Muscle of leg (tissue), 11 donors: ENCODE measurements around the gene NOTCH3. TPM values are rescaled to one million over a fixed set of nuclear protein-coding genes. Genes with fewer than 3 reads are reported as not detected.

Source experiments
- DNase-seq: peaks from one replicate; pipeline ENCODE4 v3.0.0; 2013
- H3K27ac ChIP-seq: one replicate; pipeline ENCODE4 v1.5.1; 2013; ENCODE audit warnings: mild to moderate bottlenecking, low read length, control low read depth
- H3K27me3 ChIP-seq: one replicate; pipeline ENCODE4 v1.6.1; 2013; ENCODE audit warnings: low read length; ENCODE audit not compliant: control insufficient read depth, insufficient read depth
- H3K36me3 ChIP-seq: one replicate; pipeline ENCODE4 v1.6.1; 2013; ENCODE audit warnings: low read length; ENCODE audit not compliant: control insufficient read depth, insufficient read depth
- H3K4me1 ChIP-seq: one replicate; pipeline ENCODE4 v1.6.1; 2013; ENCODE audit warnings: low read length; ENCODE audit not compliant: control insufficient read depth, insufficient read depth
- H3K4me3 ChIP-seq: one replicate; pipeline ENCODE4 v1.5.1; 2013; ENCODE audit warnings: low read length, control low read depth
- H3K9me3 ChIP-seq: replicated peaks from 2 replicates; pipeline ENCODE4 v1.6.1; 2013; ENCODE audit warnings: low read depth, low read length; ENCODE audit not compliant: control insufficient read depth
- WGBS: methylation state at CpG from one replicate; pipeline ENCODE4 v1.1.5; 2013; ENCODE audit warnings: missing lambda C conversion rate; ENCODE audit not compliant: insufficient coverage; 5-methylcytosine and 5-hydroxymethylcytosine counted together
- polyA plus RNA-seq, 8 donors: library from polyadenylated mRNA; unstranded; fragments of 120-200 nt; gene quantifications; one replicate each; pipeline versions ENCODE4 v1.2.1 to v1.2.3, GENCODE V29; 2013; ENCODE audit warnings: inconsistent platforms in 1 of 8, low replicate concordance in 1 of 8; ENCODE audit not compliant: insufficient read length in 8 of 8, insufficient read depth in 1 of 8
- total RNA-seq: library from RNA; stranded (reverse); fragments of 120-200 nt; gene quantifications from one replicate; pipeline ENCODE4 v1.2.4, GENCODE V29; 2013

NOTCH3 gene
- total and polyA plus RNA-seq, 9 donors = 63.1 to 241 (median 181) TPM

DNA sequence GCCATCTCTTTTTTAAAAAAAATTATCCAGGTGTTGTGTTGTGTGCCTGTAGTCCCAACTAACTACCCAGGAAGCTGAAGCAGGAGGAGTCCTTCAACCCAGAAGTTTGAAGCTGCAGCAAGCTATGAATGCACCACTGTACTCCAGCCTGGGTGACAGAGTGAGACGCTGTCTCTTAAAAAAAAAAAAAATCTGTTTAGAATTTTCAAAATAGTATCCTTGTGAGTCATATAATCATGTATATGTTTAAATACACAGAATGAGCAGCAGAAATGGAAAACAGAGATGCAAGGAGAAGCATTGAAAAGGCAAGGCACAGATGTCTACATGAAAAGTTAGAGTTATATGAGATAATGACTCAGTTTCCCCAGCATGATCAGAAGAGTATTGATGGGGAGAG lies 62.4 kb downstream of the NOTCH3 start:
- WGBS = no CpG with 5 or more reads among the region's 1 CpG
- DNase-seq = no peak

DNA sequence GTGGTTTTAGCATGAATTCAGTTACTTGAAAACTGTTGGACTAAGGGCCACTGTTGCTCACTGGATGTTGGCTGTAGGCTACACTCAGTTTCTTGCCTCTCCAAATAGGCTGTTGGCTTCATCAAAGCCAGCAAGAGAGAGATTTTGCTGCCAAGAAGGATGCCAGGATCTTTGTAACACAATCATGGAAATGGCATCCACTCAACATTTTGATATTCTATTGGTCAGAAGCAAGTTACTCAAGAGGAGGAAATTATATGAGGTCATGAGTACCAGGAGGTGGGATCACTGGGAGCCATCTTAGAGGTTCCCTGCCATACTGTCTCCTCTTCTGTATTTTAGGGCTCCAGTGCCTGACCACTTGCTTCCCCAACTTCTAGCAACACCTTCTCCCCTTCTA lies 63.0 kb downstream of the NOTCH3 start:
- DNase-seq = no peak
- no peak overlapping the region for H3K4me3 ChIP-seq
- H3K9me3 ChIP-seq = peaks cover 8% of the 10 kb centered on the region
- no peaks in the 10 kb centered on the region for H3K27me3 ChIP-seq
- H3K4me1 ChIP-seq = no peaks in the 10 kb centered on the region
- H3K36me3 ChIP-seq = no peaks in the 10 kb centered on the region
- no peak overlapping the region for H3K27ac ChIP-seq

More for the DNA sequence above, 62.4 kb downstream of the NOTCH3 start:
- H3K27ac ChIP-seq = no peak overlapping the region
- H3K27me3 ChIP-seq = no peaks in the 10 kb centered on the region
- no peak overlapping the region for H3K4me3 ChIP-seq
- no peaks in the 10 kb centered on the region for H3K4me1 ChIP-seq
- no peaks in the 10 kb centered on the region for H3K36me3 ChIP-seq
- peaks cover 8% of the 10 kb centered on the region for H3K9me3 ChIP-seq

DNA sequence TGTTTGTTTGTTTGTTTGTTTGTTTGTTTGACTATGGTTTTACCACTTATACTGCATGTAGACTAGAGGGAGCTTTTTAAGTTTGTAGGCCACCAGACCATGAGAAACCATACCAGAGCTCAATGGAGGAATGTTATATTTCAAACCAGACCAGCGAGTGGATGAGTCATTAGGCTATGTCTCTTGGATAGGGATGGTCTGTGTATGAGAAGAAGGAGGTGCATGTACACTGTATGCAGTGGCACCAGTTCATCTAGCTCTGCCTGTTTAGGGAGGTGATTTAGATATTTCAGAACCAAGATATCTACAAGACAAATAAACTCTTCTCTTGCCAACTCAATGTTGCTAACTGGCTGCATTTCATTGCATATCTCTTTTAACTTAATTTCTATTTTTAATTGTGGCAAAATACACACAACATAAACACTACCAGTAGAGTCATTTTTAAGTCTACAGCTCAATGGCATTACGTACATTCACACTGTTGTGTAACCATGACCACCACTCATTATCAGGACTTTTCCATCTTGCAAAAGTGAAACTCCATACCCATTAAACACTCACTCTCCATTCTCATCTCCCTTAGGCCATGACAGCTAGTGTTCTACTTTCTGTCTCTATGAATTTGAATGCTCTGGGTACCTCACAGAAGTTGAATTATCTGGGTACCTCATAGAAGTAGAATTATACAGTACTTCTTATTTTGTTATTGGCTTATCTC lies 64.4 kb downstream of the NOTCH3 start:
- H3K9me3 ChIP-seq = peaks cover 8% of the 10 kb centered on the region

DNA sequence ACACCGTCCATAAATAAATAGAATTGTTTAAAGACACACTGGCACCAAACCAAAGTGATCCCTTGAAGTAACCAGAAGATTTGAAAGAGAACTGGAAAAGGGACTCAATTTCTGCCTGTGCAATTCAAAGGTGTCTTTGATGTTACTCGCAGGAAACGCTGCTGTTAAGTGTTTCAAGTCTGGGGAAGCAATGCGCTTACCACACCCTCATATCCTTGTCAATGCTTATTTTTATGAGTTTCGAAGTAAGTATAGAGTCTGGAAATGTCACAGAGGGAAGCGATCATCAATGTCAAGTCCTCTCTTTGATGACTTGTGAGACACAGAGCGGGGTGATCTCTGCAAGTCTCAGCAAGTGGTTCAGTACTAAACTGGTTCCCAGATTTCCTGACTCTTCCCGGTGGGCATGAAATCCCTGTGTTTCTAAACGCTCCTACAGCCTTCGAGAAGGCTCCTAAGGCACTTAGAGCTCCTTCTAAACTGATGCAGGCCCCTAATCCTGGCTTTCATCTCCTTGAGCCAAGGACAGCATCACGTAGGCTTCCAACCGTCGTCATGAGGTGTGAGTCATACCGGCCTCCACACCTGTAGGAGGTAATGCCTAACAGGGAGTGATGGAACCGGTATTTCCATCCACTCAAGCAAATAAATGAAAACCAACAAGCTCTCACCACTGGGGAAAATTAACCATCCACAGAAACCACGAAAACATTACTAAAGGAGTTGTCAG lies 70.8 kb downstream of the NOTCH3 start:
- H3K36me3 ChIP-seq = no peaks in the 10 kb centered on the region
- peaks cover 6% of the 10 kb centered on the region for H3K4me1 ChIP-seq
- DNase-seq = no peak
- H3K27ac ChIP-seq = no peak overlapping the region
- no peaks in the 10 kb centered on the region for H3K27me3 ChIP-seq
- 40% methylated on average over 7 of the region's 16 CpGs for WGBS
- H3K9me3 ChIP-seq = no peaks in the 10 kb centered on the region
- H3K4me3 ChIP-seq = no peak overlapping the region

More for the DNA sequence above, 64.4 kb downstream of the NOTCH3 start:
- no peak overlapping the region for H3K4me3 ChIP-seq
- no peak for DNase-seq
- no peaks in the 10 kb centered on the region for H3K27me3 ChIP-seq
- H3K4me1 ChIP-seq = no peaks in the 10 kb centered on the region
- no peak overlapping the region for H3K27ac ChIP-seq
- H3K36me3 ChIP-seq = no peaks in the 10 kb centered on the region
- 78% methylated on average over 1 of the region's 2 CpGs for WGBS

DNA sequence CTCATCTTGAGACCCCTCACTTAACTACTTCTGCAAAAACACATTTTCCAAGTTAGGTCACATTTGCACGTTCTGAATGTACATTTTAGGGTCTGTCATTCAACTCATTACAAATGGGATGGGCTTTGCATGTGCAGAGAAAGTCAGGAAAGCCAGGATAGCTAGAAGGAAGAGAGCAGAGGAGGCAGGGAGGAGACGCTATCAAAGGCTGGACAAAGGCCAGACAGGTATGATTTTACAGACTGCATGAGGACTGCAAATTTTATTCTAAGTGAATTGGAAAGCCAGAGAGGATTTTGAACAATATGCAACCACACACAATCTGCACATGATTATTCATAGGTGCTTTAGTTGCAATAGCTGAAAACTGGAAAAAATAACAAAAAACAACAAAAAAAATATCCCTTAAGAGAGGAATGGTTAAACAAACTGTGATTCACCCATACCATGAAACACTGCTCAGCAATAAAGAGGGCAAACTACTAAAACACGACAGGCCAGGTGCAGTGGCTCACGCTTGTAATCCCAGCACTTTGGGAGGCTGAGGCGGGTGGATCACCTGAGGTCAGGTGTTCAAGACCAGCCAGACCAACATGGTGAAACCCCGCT lies 72.5 kb downstream of the NOTCH3 start:
- no CpG with 5 or more reads among the region's 6 CpGs for WGBS

DNA sequence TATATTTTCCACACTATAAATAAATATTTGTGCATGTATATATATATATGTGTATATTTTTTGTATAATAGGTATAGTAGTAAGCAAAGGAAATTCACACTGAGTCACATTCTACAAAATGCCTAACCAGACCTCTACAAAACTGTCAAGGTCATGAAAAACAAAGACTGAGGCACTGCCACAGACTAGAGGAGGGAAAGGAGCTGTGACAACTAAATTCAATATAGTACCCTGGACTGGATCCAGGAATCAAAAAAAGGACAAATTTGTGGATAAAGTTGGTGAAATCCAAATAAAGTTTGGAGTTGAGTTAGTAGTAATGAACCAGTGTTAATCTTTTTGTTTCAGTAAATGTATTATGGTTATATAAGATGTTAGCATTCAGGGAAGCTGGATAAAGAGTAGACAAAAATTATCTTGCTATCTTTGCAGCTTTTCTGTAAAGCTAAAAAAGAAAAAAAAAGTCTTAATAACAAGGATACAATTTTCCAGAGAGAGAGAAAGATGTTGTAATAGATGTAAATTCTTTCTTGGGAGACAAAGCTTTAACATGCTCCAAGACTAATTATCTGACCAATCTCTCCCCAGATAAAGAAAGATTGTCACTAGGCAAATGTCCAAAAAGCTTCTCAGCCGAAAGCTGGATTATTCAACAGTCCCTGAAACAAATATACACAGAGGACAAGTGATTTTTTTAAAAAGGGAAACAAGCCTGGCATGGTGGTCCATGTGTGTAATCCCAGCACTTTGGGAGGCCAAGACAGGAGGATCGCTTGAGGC lies 74.5 kb downstream of the NOTCH3 start:
- no peaks in the 10 kb centered on the region for H3K9me3 ChIP-seq
- H3K4me1 ChIP-seq = peaks cover 27% of the 10 kb centered on the region
- peaks cover 14% of the 10 kb centered on the region for H3K36me3 ChIP-seq
- no CpG with 5 or more reads among the region's 2 CpGs for WGBS
- peak overlapping the region; percentile 94 for H3K4me3 ChIP-seq
- no peak for DNase-seq
- H3K27ac ChIP-seq = peak overlapping the region; percentile 71
- no peaks in the 10 kb centered on the region for H3K27me3 ChIP-seq

More for the DNA sequence above, 72.5 kb downstream of the NOTCH3 start:
- peaks cover 23% of the 10 kb centered on the region for H3K4me1 ChIP-seq
- no peak overlapping the region for H3K27ac ChIP-seq
- H3K9me3 ChIP-seq = no peaks in the 10 kb centered on the region
- H3K4me3 ChIP-seq = no peak overlapping the region
- no peak for DNase-seq
- H3K27me3 ChIP-seq = no peaks in the 10 kb centered on the region
- H3K36me3 ChIP-seq = no peaks in the 10 kb centered on the region

DNA sequence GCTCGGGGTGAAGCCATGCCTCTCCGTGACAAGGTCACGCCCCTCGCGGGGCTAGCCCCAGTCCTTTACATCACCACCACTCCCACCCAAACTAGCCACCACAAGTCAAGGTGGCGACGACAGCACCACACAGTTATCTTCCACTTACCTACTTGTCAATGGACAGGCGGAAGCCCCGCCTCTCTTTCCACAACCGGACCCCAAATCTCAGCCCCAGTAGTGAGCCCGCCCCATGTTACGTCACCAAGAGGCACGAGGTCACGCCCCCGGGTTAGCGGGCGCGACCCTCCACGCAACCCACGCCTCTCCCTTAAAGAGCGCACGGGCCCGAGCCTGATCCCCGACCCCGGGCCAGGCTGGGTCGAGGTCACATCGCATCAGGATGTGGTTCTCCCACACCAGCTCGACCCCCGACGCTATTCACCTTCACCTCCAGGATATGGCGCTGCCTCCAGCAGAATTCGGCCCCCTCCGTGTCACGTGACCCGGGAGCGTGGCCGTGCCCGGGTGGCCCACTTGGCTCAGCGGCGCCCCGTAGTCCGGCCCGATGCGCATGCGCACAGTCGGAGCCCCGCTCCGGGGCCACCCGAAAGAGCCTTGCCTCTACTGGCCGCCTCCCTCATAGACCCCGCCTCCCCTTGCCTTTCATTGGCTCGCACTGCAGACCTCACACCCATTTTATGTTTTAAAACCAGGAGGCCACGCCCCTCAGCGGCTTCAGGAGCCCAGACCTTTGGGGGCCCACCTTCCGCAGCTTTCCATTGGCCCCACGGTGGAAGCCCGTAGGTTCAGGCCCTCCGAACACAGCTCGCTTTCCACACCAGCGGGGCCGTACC lies 75.3 kb downstream of the NOTCH3 start:
- 0% methylated on average over 52 of the region's 61 CpGs for WGBS
- H3K4me3 ChIP-seq = peak overlapping the region; percentile 94
- H3K27ac ChIP-seq = peak overlapping the region; percentile 96
- peaks cover 21% of the 10 kb centered on the region for H3K36me3 ChIP-seq
- peaks cover 27% of the 10 kb centered on the region for H3K4me1 ChIP-seq
- no peaks in the 10 kb centered on the region for H3K9me3 ChIP-seq
- no peaks in the 10 kb centered on the region for H3K27me3 ChIP-seq
- DNase-seq = peak; percentile 99

DNA sequence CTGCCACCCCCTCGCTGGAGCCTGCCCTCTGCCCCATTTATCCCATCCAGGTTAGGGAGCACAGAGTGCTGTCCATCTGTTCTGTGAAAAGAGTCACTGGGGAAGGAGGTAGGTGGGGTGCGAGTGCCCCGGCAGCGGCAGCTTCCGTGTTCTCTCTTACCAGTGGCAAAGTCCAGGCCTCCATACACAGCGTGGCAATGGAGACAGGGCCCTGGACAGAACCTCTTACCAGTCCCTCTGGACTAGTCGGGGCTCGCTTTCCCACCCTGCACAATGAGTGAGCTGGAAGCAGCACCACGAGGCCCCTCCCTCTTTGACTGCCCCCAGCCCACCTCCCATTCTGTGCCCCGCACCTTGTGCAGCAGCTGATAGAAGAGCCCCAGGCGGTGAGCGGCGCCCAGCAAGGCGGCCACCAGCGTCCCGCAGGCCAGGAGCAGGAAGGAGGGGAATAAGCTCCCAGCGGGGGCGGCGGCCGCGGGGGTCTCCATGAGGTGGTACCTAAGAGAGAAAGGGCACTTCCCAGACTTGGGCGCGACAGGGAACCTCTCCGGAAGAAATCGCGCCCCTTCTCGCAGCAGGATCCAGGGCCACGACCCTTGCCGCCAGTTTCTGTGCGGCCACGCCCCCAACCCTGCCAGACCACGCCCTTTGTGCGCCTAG lies 76.1 kb downstream of the NOTCH3 start:
- Histone ChIP-seq H3K27me3 (no peaks in the 10 kb centered on the region), H3K36me3 (peaks cover 29% of the 10 kb centered on the region), H3K4me3 (peak overlapping the region; percentile 94), H3K27ac (peak overlapping the region; percentile 96), H3K9me3 (no peaks in the 10 kb centered on the region), H3K4me1 (peaks cover 27% of the 10 kb centered on the region)
- WGBS = 2% methylated on average over 27 of the region's 33 CpGs
- DNase-seq = no peak

DNA sequence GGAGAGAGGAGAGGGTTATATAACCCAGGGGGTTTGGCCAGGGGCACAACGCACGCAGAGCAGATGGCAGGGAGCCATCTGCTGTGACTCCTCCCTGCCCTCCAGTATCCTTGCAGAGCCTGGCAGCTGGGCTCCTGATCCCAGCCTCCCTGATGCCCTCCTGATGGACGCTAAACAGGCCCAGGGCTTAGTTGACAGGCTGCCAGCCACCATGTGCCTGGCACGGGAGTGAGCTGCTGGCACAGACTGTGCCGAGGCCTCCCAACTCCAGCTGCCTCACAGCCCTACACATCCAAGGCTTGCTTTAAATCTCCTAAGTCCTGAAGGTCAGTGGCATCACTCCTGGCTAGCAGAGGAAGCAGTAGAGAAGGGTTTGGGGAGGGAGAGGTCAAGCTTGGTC lies 76.9 kb downstream of the NOTCH3 start:
- peak; percentile 86 for DNase-seq
- no peak overlapping the region for H3K4me3 ChIP-seq
- H3K27ac ChIP-seq = peak overlapping the region; percentile 96

More for the DNA sequence above, 76.9 kb downstream of the NOTCH3 start:
- H3K4me1 ChIP-seq = peaks cover 27% of the 10 kb centered on the region
- peaks cover 37% of the 10 kb centered on the region for H3K36me3 ChIP-seq
- H3K9me3 ChIP-seq = no peaks in the 10 kb centered on the region
- H3K27me3 ChIP-seq = no peaks in the 10 kb centered on the region
- WGBS = 52% methylated on average over 4 of the region's 5 CpGs
